Measurements from ENCODE around the gene COPS8. TPM values are rescaled to one million over a fixed set of nuclear protein-coding genes. Genes with fewer than 3 reads are reported as not detected.

COPS8 gene
- total RNA-seq, 5 donors from 2014 or later (not counting 1 experiment from before 2014, with no cell fraction given), result 27.6 to 49.4 (median 30.2) TPM

DNA sequence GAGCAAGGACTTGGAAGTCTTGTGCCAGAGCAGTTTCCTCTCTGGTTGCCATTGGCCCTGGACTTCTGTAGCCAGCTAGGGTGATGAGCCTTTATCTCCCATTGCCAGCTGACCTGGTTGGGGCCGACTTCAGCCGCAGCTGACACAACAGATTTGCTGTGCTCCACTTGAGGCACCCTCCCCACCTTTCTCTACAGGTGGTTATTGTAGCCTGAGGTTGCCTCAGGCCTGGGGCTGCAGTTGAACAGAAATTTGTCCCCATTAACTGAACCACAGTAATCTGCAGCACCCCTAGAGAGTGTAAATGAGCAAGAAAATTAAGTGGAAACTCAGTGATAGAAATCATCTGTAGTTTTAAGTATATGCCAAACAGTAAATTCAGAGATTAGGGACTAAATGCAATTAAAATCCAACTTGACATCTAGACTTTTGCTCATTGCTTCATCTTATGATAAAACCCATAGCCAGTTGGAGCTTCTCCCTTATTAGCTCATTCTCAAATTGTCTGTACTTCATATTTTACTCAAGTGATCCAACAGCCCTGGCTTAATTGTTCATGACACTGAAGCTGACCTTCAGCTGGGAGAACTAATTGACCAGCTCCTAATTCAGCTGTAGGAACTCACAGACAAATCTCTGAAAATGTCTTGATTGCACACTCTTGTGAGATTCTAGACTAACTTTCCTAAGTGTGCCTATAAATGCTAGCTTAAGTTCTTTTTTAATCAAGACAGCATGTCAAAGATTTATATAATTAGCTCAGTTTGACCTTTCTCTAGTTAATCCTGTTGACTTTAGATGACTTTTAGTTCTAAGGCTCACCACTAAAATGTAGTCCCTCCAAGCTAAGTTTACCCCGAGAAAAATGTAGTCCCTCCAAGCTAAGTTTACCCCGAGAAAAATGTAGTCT, 48.9 kb downstream of the COPS8 start:
- WGBS (ENCODE audit: insufficient coverage), result no CpG with 5 or more reads among the region's 4 CpGs
- Mint-ChIP-seq H3K36me3 (no peaks in the 10 kb centered on the region), H3K27me3 (no peaks in the 10 kb centered on the region), H3K4me1 (no peaks in the 10 kb centered on the region), H3K9me3 (no peaks in the 10 kb centered on the region), H3K27ac (no peak overlapping the region), H3K4me3 (no peak overlapping the region)
- Histone ChIP-seq H3K9me3 (no peaks in the 10 kb centered on the region), H3K27ac (ENCODE audit: low read length) (no peak overlapping the region), H3K4me1 (ENCODE audit: control insufficient read depth in 1 of 2, extremely low read depth in 1 of 2, insufficient read depth in 2 of 2, low read length in 2 of 2) (no peaks in the 10 kb centered on the region), H3K4me3 (ENCODE audit: control insufficient read depth in 1 of 2, extremely low read depth in 1 of 2, low read length in 1 of 2) (no peak overlapping the region), H3K36me3 (ENCODE audit: control insufficient read depth in 2 of 2, extremely low read depth in 1 of 2, insufficient read depth in 1 of 2, low read length in 1 of 2) (no peaks in the 10 kb centered on the region), H3K27me3 (replicated peaks in 1 of 2; ENCODE audit: control insufficient read depth in 2 of 2, extremely low read depth in 1 of 2, insufficient read depth in 2 of 2, low read length in 1 of 2) (peaks cover 0 to 3% of the 10 kb centered on the region in 2 experiments)
- ATAC-seq (replicated peaks in 1 of 4) (no peak), DNase-seq (no peak)
- CTCF ChIA-PET, result no interaction called here
- POLR2A ChIA-PET, result no interaction called here

DNA sequence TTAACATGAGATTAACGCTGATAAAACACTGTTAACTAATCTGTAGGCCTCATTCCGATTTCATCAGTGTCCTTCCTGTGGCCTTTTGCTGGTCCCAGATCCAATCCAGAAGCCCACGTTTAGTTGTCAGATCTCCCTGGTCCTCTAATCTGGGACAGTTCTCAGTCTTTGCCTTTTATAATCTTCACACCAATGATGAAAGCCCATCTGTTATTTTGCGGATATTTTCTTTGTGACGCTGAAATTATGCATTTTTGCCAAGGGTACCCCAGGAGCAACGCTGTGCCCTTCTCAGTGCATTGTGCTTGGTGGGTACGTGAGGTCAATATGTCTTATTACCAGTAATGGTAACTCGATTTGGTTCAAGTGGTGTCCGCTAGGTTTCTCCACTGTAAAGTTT, 51.1 kb downstream of the COPS8 start:
- Histone ChIP-seq H3K27me3 (replicated peaks in 1 of 2; ENCODE audit: control insufficient read depth in 2 of 2, extremely low read depth in 1 of 2, insufficient read depth in 2 of 2, low read length in 1 of 2) (peaks cover 0 to 14% of the 10 kb centered on the region in 2 experiments), H3K27ac (ENCODE audit: low read length) (no peak overlapping the region), H3K36me3 (ENCODE audit: control insufficient read depth in 2 of 2, extremely low read depth in 1 of 2, insufficient read depth in 1 of 2, low read length in 1 of 2) (no peaks in the 10 kb centered on the region), H3K4me1 (ENCODE audit: control insufficient read depth in 1 of 2, extremely low read depth in 1 of 2, insufficient read depth in 2 of 2, low read length in 2 of 2) (no peaks in the 10 kb centered on the region), H3K4me3 (ENCODE audit: control insufficient read depth in 1 of 2, extremely low read depth in 1 of 2, low read length in 1 of 2) (no peak overlapping the region), H3K9me3 (no peaks in the 10 kb centered on the region)
- 94% methylated on average over 3 of the region's 9 CpGs for WGBS (ENCODE audit: insufficient coverage)
- ATAC-seq (replicated peaks in 1 of 4) (no peak), DNase-seq (no peak)
- H3K27me3 Mint-ChIP-seq, result no peaks in the 10 kb centered on the region
- no peaks in the 10 kb centered on the region for H3K9me3 Mint-ChIP-seq
- H3K27ac Mint-ChIP-seq, result no peak overlapping the region
- ChIA-PET CTCF (no interaction called here), POLR2A (no interaction called here)
- H3K4me3 Mint-ChIP-seq, result no peak overlapping the region
- H3K36me3 Mint-ChIP-seq, result no peaks in the 10 kb centered on the region
- no peaks in the 10 kb centered on the region for H3K4me1 Mint-ChIP-seq

DNA sequence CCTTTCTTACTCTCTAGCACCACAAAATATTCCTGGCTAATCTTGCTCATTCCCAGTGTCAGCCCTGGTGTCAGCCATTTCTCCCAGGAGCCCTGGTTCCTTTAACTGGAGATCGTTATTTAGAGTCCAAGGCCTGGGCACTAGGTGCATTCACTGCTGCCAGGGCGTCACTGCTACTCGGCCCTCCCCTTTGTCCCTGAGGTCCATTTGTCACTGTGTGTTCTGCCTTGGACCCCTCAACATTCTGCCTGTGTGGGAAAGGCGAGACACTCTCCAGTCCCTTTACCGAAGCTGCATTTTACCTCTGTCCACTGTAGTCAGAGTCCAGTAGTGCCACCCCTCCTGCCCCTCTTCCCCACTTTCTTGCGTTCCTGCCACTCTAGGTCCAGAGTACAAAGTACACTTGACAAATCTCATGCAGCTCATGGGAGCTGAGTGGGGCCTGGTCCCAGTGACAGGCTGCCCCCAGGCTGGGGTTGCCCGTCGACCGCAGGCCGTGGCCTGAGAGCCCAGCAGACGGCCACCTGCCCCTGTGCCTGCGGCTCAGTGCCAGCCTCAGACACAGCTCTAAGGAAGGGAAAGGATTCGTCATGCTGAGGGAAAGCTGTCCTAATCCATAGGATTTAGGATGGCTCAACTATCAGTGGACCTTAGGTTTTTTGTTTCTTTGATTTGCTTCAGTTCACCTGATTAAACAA, 52.1 kb downstream of the COPS8 start:
- no peaks in the 10 kb centered on the region for H3K4me1 Mint-ChIP-seq
- Histone ChIP-seq H3K27ac (ENCODE audit: low read length) (no peak overlapping the region), H3K27me3 (replicated peaks in 1 of 2; ENCODE audit: control insufficient read depth in 2 of 2, extremely low read depth in 1 of 2, insufficient read depth in 2 of 2, low read length in 1 of 2) (peaks cover 0 to 16% of the 10 kb centered on the region in 2 experiments), H3K4me3 (ENCODE audit: control insufficient read depth in 1 of 2, extremely low read depth in 1 of 2, low read length in 1 of 2) (no peak overlapping the region), H3K4me1 (ENCODE audit: control insufficient read depth in 1 of 2, extremely low read depth in 1 of 2, insufficient read depth in 2 of 2, low read length in 2 of 2) (no peaks in the 10 kb centered on the region), H3K9me3 (no peaks in the 10 kb centered on the region), H3K36me3 (ENCODE audit: control insufficient read depth in 2 of 2, extremely low read depth in 1 of 2, insufficient read depth in 1 of 2, low read length in 1 of 2) (no peaks in the 10 kb centered on the region)
- no peaks in the 10 kb centered on the region for H3K27me3 Mint-ChIP-seq
- CTCF ChIA-PET, result no interaction called here
- no peak overlapping the region for H3K27ac Mint-ChIP-seq
- ATAC-seq (replicated peaks in 1 of 4), result no peak
- DNase-seq, result no peak
- no peak overlapping the region for H3K4me3 Mint-ChIP-seq
- H3K36me3 Mint-ChIP-seq, result no peaks in the 10 kb centered on the region
- no peaks in the 10 kb centered on the region for H3K9me3 Mint-ChIP-seq
- WGBS (ENCODE audit: insufficient coverage), result 86% methylated on average over 13 of the region's 13 CpGs
- POLR2A ChIA-PET, result no interaction called here

DNA sequence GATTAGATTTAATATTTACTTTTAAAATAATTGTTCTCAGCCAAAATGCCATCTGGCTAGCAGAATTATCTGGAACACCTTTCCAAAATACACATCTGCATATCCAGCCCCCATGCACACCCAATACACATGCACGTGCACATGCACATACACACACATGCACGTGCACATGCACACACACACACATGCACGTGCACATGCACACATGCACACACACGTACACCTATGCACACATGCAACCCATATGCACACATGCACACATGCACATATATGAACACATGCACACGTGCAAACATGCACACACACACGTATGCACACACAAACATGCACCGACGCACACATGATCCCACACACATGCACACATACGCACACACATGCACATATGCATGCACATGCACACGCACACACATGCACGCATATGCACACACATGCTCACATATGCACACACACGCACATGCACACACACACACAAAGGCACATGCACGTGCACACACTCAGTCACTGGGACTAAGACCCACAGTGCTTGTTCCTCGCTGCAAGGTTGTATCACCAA, 53.5 kb downstream of the COPS8 start:
- no peak for ATAC-seq (replicated peaks in 1 of 4)
- no peak overlapping the region for H3K4me3 Mint-ChIP-seq

DNA sequence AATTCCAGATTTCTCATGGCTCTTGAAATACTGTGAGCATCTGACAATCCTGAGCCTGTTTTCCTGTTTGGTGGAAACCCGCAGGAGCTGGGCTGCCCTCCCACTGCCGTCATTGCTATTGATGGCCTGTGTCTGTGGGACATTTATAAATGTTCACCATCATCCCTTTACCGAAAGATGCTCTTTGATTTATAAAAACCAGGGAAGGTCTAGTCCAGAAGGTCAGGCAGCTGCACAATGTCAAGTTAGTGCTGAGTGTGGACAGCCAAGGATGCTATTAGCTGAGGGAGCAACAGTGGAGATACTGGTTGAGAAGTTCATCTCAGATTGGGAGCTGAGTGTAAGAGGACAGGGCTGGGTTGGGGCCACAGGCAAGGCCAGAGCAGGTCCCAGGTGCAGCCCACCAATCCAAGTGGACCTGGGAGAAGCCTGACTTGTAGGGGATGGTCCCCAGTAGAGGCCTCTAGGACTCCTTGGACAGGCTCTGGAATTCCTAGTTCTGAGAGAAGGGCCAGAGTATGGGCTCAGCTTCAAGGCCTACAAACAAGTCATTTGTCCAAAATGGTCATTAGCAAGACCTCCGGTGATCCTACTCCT, 55.1 kb downstream of the COPS8 start:
- CTCF ChIA-PET, result no interaction called here
- POLR2A ChIA-PET, result no interaction called here

More for the DNA sequence above, 53.5 kb downstream of the COPS8 start:
- Mint-ChIP-seq H3K9me3 (no peaks in the 10 kb centered on the region), H3K27ac (no peak overlapping the region), H3K4me1 (no peaks in the 10 kb centered on the region), H3K36me3 (no peaks in the 10 kb centered on the region), H3K27me3 (no peaks in the 10 kb centered on the region)
- no peaks in the 10 kb centered on the region for H3K4me1 ChIP-seq (ENCODE audit: control insufficient read depth in 1 of 2, extremely low read depth in 1 of 2, insufficient read depth in 2 of 2, low read length in 2 of 2)
- no peaks in the 10 kb centered on the region for H3K36me3 ChIP-seq (ENCODE audit: control insufficient read depth in 2 of 2, extremely low read depth in 1 of 2, insufficient read depth in 1 of 2, low read length in 1 of 2)
- CTCF ChIA-PET, result no interaction called here
- peaks cover 0 to 13% of the 10 kb centered on the region in 2 experiments for H3K27me3 ChIP-seq (replicated peaks in 1 of 2; ENCODE audit: control insufficient read depth in 2 of 2, extremely low read depth in 1 of 2, insufficient read depth in 2 of 2, low read length in 1 of 2)
- no peak overlapping the region for H3K27ac ChIP-seq (ENCODE audit: low read length)
- H3K9me3 ChIP-seq, result no peaks in the 10 kb centered on the region
- 95% methylated on average over 9 of the region's 14 CpGs for WGBS (ENCODE audit: insufficient coverage)
- DNase-seq, result no peak
- H3K4me3 ChIP-seq (ENCODE audit: control insufficient read depth in 1 of 2, extremely low read depth in 1 of 2, low read length in 1 of 2), result no peak overlapping the region
- POLR2A ChIA-PET, result no interaction called here

DNA sequence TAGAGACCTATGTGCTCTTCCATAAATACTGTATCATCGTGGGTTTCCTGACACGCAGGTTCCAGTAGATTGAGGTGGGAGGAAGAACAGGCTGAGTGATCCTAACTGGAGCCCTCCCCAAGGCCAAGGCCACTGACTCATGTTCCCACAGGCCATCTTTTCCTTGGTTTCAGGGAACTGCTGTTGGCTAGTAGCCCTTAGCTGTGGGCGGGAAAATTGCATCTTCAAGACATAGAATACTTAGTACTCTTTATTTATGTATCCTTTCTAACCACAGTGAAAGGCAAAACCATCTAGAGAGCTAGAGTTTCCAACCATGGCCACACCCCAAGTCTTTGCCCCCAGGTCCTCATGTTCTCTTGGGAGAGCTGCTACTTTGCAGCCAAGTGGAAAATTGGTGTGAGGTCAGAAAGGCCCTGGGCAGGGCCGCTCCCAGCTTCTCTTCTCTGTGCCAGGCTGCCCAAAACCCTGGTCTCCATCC, 55.9 kb downstream of the COPS8 start:
- Histone ChIP-seq H3K27ac (ENCODE audit: low read length) (no peak overlapping the region), H3K36me3 (ENCODE audit: control insufficient read depth in 2 of 2, extremely low read depth in 1 of 2, insufficient read depth in 1 of 2, low read length in 1 of 2) (no peaks in the 10 kb centered on the region), H3K4me1 (ENCODE audit: control insufficient read depth in 1 of 2, extremely low read depth in 1 of 2, insufficient read depth in 2 of 2, low read length in 2 of 2) (no peaks in the 10 kb centered on the region), H3K4me3 (ENCODE audit: control insufficient read depth in 1 of 2, extremely low read depth in 1 of 2, low read length in 1 of 2) (no peak overlapping the region), H3K9me3 (no peaks in the 10 kb centered on the region), H3K27me3 (replicated peaks in 1 of 2; ENCODE audit: control insufficient read depth in 2 of 2, extremely low read depth in 1 of 2, insufficient read depth in 2 of 2, low read length in 1 of 2) (peaks cover 0 to 13% of the 10 kb centered on the region in 2 experiments)
- Mint-ChIP-seq H3K4me1 (no peaks in the 10 kb centered on the region), H3K4me3 (no peak overlapping the region), H3K36me3 (peaks cover 5% of the 10 kb centered on the region), H3K9me3 (peaks cover 0 to 15% (median 8%) of the 10 kb centered on the region in 3 donors), H3K27me3 (no peaks in the 10 kb centered on the region), H3K27ac (no peak overlapping the region)
- 72% methylated on average over 2 of the region's 4 CpGs for WGBS (ENCODE audit: insufficient coverage)
- ChIA-PET POLR2A (no interaction called here), CTCF (no interaction called here)
- DNase-seq (no peak), ATAC-seq (replicated peaks in 1 of 4) (no peak)

More for the DNA sequence above, 55.1 kb downstream of the COPS8 start:
- no peaks in the 10 kb centered on the region for H3K9me3 ChIP-seq
- ATAC-seq (replicated peaks in 1 of 4), result no peak
- Mint-ChIP-seq H3K27me3 (no peaks in the 10 kb centered on the region), H3K4me1 (no peaks in the 10 kb centered on the region), H3K9me3 (peaks cover 0 to 7% (median 0%) of the 10 kb centered on the region in 3 donors), H3K36me3 (no peaks in the 10 kb centered on the region), H3K4me3 (no peak overlapping the region), H3K27ac (no peak overlapping the region)
- 57% methylated on average over 1 of the region's 4 CpGs for WGBS (ENCODE audit: insufficient coverage)
- no peak overlapping the region for H3K4me3 ChIP-seq (ENCODE audit: control insufficient read depth in 1 of 2, extremely low read depth in 1 of 2, low read length in 1 of 2)
- H3K27me3 ChIP-seq (replicated peaks in 1 of 2; ENCODE audit: control insufficient read depth in 2 of 2, extremely low read depth in 1 of 2, insufficient read depth in 2 of 2, low read length in 1 of 2), result peaks cover 0 to 13% of the 10 kb centered on the region in 2 experiments
- no peaks in the 10 kb centered on the region for H3K36me3 ChIP-seq (ENCODE audit: control insufficient read depth in 2 of 2, extremely low read depth in 1 of 2, insufficient read depth in 1 of 2, low read length in 1 of 2)
- no peak for DNase-seq
- H3K27ac ChIP-seq (ENCODE audit: low read length), result no peak overlapping the region
- H3K4me1 ChIP-seq (ENCODE audit: control insufficient read depth in 1 of 2, extremely low read depth in 1 of 2, insufficient read depth in 2 of 2, low read length in 2 of 2), result no peaks in the 10 kb centered on the region
